ENCODE results near the gene DEFB113. TPM values are rescaled to one million over a fixed set of nuclear protein-coding genes. Genes with fewer than 3 reads are reported as not detected.

Gene DEFB113
- polyA plus RNA-seq, 3 donors, result not detected

DNA sequence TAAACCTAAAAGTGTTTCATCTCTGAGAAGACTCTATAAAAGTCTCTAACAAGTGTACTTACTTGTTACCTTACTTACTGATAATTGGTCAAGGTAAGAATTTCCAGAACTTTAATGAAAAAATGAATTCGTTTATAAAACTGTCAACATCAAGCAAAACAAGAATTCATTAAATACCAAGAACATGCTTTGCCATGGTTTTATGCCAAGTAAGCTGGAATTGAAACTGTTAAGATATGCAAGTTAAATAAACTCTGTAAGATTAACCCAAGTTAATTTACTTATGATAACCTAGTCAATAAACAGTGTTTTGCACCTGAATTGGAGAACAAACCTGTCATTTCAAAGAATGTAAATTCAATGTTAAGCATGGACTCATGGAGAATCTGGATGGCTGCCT is 17.1 kb upstream of the DEFB113 start:
- Histone ChIP-seq H3K36me3 (replicated peaks in 1 of 2; ENCODE audit: control insufficient read depth in 1 of 2, insufficient read depth in 2 of 2, low read length in 2 of 2) (no peaks in the 10 kb centered on the region), H3K4me2 (replicated peaks; ENCODE audit: extremely low read depth, low read length, poor library complexity, severe bottlenecking) (no peak overlapping the region), H3K27me3 (ENCODE audit: control insufficient read depth in 2 of 2, insufficient read depth in 2 of 2, low read length in 2 of 2) (no peaks in the 10 kb centered on the region), H3K27ac (ENCODE audit: low read depth in 1 of 2, low read length in 2 of 2) (no peak overlapping the region), H3K4me1 (ENCODE audit: control insufficient read depth in 1 of 2, insufficient read depth in 2 of 2, low read length in 2 of 2) (no peaks in the 10 kb centered on the region), H3K4me3 (replicated peaks in 1 of 3; ENCODE audit: low read depth in 2 of 3, low read length in 3 of 3) (no peak overlapping the region), H3K79me2 (ENCODE audit: insufficient read depth, low read length) (no peaks in the 10 kb centered on the region), H4K20me1 (ENCODE audit: insufficient read depth, low read length) (no peaks in the 10 kb centered on the region), H2AFZ (ENCODE audit: insufficient read depth, low read depth, low read length, poor library complexity, severe bottlenecking) (no peak overlapping the region), H3K9me3 (replicated peaks in 1 of 2; ENCODE audit: control insufficient read depth in 1 of 2, insufficient read depth in 1 of 2, low read length in 2 of 2) (peaks cover 0 to 14% of the 10 kb centered on the region in 2 donors), H3K9ac (ENCODE audit: insufficient read depth, low read length, poor library complexity, severe bottlenecking) (no peak overlapping the region)
- Mint-ChIP-seq H3K4me1 (no peaks in the 10 kb centered on the region), H3K36me3 (no peaks in the 10 kb centered on the region), H3K27me3 (ENCODE audit: low read depth in 3 of 3) (peaks cover 0 to 1% (median 0%) of the 10 kb centered on the region in 3 donors), H3K27ac (no peak overlapping the region), H3K4me3 (no peak overlapping the region), H3K9me3 (peaks cover 0 to 7% (median 2%) of the 10 kb centered on the region in 7 donors)
- WGBS (ENCODE audit: insufficient coverage), result no CpG with 5 or more reads among the region's 1 CpG
- intact Hi-C loops (cut with micrococcal nuclease), result no loop called here
- no peak for DNase-seq
- TF ChIP-seq, protein P1, sequence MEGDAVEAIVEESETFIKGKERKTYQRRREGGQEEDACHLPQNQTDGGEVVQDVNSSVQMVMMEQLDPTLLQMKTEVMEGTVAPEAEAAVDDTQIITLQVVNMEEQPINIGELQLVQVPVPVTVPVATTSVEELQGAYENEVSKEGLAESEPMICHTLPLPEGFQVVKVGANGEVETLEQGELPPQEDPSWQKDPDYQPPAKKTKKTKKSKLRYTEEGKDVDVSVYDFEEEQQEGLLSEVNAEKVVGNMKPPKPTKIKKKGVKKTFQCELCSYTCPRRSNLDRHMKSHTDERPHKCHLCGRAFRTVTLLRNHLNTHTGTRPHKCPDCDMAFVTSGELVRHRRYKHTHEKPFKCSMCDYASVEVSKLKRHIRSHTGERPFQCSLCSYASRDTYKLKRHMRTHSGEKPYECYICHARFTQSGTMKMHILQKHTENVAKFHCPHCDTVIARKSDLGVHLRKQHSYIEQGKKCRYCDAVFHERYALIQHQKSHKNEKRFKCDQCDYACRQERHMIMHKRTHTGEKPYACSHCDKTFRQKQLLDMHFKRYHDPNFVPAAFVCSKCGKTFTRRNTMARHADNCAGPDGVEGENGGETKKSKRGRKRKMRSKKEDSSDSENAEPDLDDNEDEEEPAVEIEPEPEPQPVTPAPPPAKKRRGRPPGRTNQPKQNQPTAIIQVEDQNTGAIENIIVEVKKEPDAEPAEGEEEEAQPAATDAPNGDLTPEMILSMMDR (IDR thresholded peaks at IDR 0.05), result no peak

DNA sequence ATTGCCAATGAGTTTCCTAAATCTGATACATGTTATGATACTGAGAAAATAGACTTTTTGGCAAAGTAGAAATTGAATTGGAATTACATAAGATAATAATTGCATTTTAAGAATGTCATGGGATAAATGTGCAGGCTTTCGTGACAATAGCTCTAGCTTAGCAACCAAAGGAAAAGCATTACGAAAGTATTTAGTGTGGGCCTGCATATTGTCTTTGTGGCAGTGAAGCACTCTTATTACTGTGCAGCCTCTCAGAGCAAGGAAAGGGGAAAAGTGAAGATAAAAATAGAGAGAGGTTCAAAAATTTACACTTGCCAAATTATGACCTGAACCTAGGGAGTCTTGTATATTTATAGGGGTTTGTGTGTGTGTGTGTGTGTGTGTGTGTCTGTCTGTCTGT is 12.6 kb upstream of the DEFB113 start:
- H3K36me3 Mint-ChIP-seq, result no peaks in the 10 kb centered on the region

More for the DNA sequence above, 12.6 kb upstream of the DEFB113 start:
- Histone ChIP-seq H3K36me3 (replicated peaks in 1 of 2; ENCODE audit: control insufficient read depth in 1 of 2, insufficient read depth in 2 of 2, low read length in 2 of 2) (no peaks in the 10 kb centered on the region), H3K4me3 (replicated peaks in 1 of 3; ENCODE audit: low read depth in 2 of 3, low read length in 3 of 3) (no peak overlapping the region), H3K27me3 (ENCODE audit: control insufficient read depth in 2 of 2, insufficient read depth in 2 of 2, low read length in 2 of 2) (no peaks in the 10 kb centered on the region), H3K9ac (ENCODE audit: insufficient read depth, low read length, poor library complexity, severe bottlenecking) (no peak overlapping the region), H3K4me2 (replicated peaks; ENCODE audit: extremely low read depth, low read length, poor library complexity, severe bottlenecking) (no peak overlapping the region), H3K79me2 (ENCODE audit: insufficient read depth, low read length) (no peaks in the 10 kb centered on the region), H3K4me1 (ENCODE audit: control insufficient read depth in 1 of 2, insufficient read depth in 2 of 2, low read length in 2 of 2) (no peaks in the 10 kb centered on the region), H3K27ac (ENCODE audit: low read depth in 1 of 2, low read length in 2 of 2) (no peak overlapping the region), H2AFZ (ENCODE audit: insufficient read depth, low read depth, low read length, poor library complexity, severe bottlenecking) (no peak overlapping the region), H4K20me1 (ENCODE audit: insufficient read depth, low read length) (no peaks in the 10 kb centered on the region), H3K9me3 (replicated peaks in 1 of 2; ENCODE audit: control insufficient read depth in 1 of 2, insufficient read depth in 1 of 2, low read length in 2 of 2) (no peaks in the 10 kb centered on the region)
- H3K4me3 Mint-ChIP-seq, result no peak overlapping the region
- peaks cover 0 to 5% (median 0%) of the 10 kb centered on the region in 7 donors for H3K9me3 Mint-ChIP-seq
- DNase-seq, result no peak
- H3K27me3 Mint-ChIP-seq (ENCODE audit: low read depth in 3 of 3), result peaks cover 0 to 1% (median 0%) of the 10 kb centered on the region in 3 donors
- no peak overlapping the region for H3K27ac Mint-ChIP-seq
- intact Hi-C loops (cut with micrococcal nuclease), result no loop called here
- WGBS (ENCODE audit: insufficient coverage), result 67% methylated on average over 1 of the region's 2 CpGs
- peaks cover 2% of the 10 kb centered on the region for H3K4me1 Mint-ChIP-seq
- TF ChIP-seq, protein P1 (IDR thresholded peaks at IDR 0.05), result no peak

Measured in CD14-positive monocyte (primary cell).